Gastroesophageal sphincter (tissue), 4 donors: ENCODE results near the gene ITGAX. TPM values are rescaled to one million over a fixed set of nuclear protein-coding genes. Genes with fewer than 3 reads are reported as not detected.

ENCODE experiments used
- ATAC-seq: fragments of 150-250 bp; one replicate; pipeline ENCODE4 v1.9.1; 2016; ENCODE audit warnings: mild to moderate bottlenecking, moderate library complexity
- H3K27ac ChIP-seq, 4 donors: fragments of 200-600 bp; sonication (generic) in 3 of 4; 1 replicate in 3 of 4; 2 replicates in 1 of 4; pipeline ENCODE4 v1.5.1; 2016 to 2019
- H3K27me3 ChIP-seq: fragments of 200-600 bp; sonication (generic); one replicate; pipeline ENCODE4 v1.5.1; 2019
- H3K36me3 ChIP-seq, 2 donors: fragments of 200-600 bp; sonication (generic); one replicate each; pipeline ENCODE4 v1.5.1; 2019; ENCODE audit warnings: control low read depth in 1 of 2
- H3K4me1 ChIP-seq, 3 donors: fragments of 200-600 bp; sonication (generic); 1 replicate in 2 of 3; 2 replicates in 1 of 3; pipeline ENCODE4 v1.5.1; 2016 to 2019; ENCODE audit warnings: control low read depth in 2 of 3
- H3K4me3 ChIP-seq, 2 donors: fragments of 200-600 bp; sonication (generic); one replicate each; pipeline ENCODE4 v1.5.1; 2019; ENCODE audit warnings: mild to moderate bottlenecking in 1 of 2, moderate library complexity in 1 of 2
- H3K9me3 ChIP-seq, 3 donors: fragments of 200-600 bp; sonication (generic); one replicate each; pipeline ENCODE4 v1.5.1; 2017 to 2019; ENCODE audit warnings: control low read depth in 2 of 3
- CTCF ChIP-seq, 4 experiments: fragments of 200-600 bp in 2 of 4; fragments of 450-650 bp in 2 of 4; sonication (generic) in 1 of 4; IDR thresholded peaks; one replicate each; pipeline ENCODE4 v1.5.1; 2017 to 2019; ENCODE audit warnings: antibody characterized with exemption in 4 of 4, mild to moderate bottlenecking in 2 of 4, moderate library complexity in 2 of 4
- EP300 ChIP-seq: sonication (generic); formaldehyde crosslinking; IDR thresholded peaks from one replicate; pipeline ENCODE4 v1.6.1; 2017; ENCODE audit warnings: antibody characterized with exemption, mild to moderate bottlenecking
- POLR2A ChIP-seq, 2 donors: fragments of 450-650 bp; IDR thresholded peaks; one replicate each; pipeline ENCODE4 v1.6.1; 2017; ENCODE audit warnings: antibody characterized with exemption in 2 of 2, mild to moderate bottlenecking in 2 of 2, moderate library complexity in 1 of 2
- POLR2AphosphoS5 ChIP-seq: sonication (generic); formaldehyde crosslinking; IDR thresholded peaks from one replicate; pipeline ENCODE4 v1.6.1; 2017; ENCODE audit warnings: antibody characterized with exemption
- WGBS, 2 donors: methylation state at CpG; one replicate each; pipeline ENCODE4 v1.1.5; 2018; ENCODE audit warnings: low coverage in 1 of 2; 5-methylcytosine and 5-hydroxymethylcytosine counted together
- total RNA-seq, 4 donors: library from RNA; depleted of rRNA; stranded (reverse); fragments of >200 nt; gene quantifications; one replicate each; pipeline ENCODE4 v1.1.0, GENCODE V29; 2016

Gene ITGAX
- total RNA-seq, 4 donors from 2014 or later = 1.2 to 7.5 (median 2.4) TPM

GRCh38 chr16:31361201-31362110 is 6.5 kb downstream of the ITGAX start:
- ATAC-seq = no peak
- TF ChIP-seq CTCF (IDR thresholded peaks at IDR 0.05) (no peak), EP300 (no peak), POLR2AphosphoS5 (no peak), POLR2A (IDR thresholded peaks at IDR 0.05) (no peak)

GRCh38 chr16:31362476-31363405 is 7.8 kb downstream of the ITGAX start:
- Histone ChIP-seq H3K27me3 (peaks cover 31% of the 10 kb centered on the region), H3K27ac (no peak overlapping the region), H3K36me3 (no peaks in the 10 kb centered on the region), H3K9me3 (no peaks in the 10 kb centered on the region), H3K4me1 (no peaks in the 10 kb centered on the region), H3K4me3 (no peak overlapping the region)
- ATAC-seq = no peak
- WGBS, 2 donors = no CpG with 5 or more reads among the region's 26 CpGs
- TF ChIP-seq POLR2A (IDR thresholded peaks at IDR 0.05) (no peak), POLR2AphosphoS5 (no peak), CTCF (IDR thresholded peaks at IDR 0.05) (no peak), EP300 (no peak)

More at GRCh38 chr16:31361201-31362110, 6.5 kb downstream of the ITGAX start:
- H3K4me1 ChIP-seq = no peaks in the 10 kb centered on the region
- H3K36me3 ChIP-seq = no peaks in the 10 kb centered on the region
- H3K4me3 ChIP-seq = no peak overlapping the region
- WGBS, 2 donors = 65 to 89% methylated on average over 2 to 6 of the region's 28 CpGs
- no peaks in the 10 kb centered on the region for H3K9me3 ChIP-seq
- H3K27me3 ChIP-seq = peaks cover 40% of the 10 kb centered on the region
- no peak overlapping the region for H3K27ac ChIP-seq

- H3K4me1 ChIP-seq = no peaks in the 10 kb centered on the region
- TF ChIP-seq POLR2A (IDR thresholded peaks at IDR 0.05) (no peak), POLR2AphosphoS5 (no peak), CTCF (IDR thresholded peaks at IDR 0.05) (no peak), EP300 (no peak)
- ATAC-seq = no peak
Observed at GRCh38 chr16:31363721-31364120, 8.7 kb downstream of the ITGAX start.

GRCh38 chr16:31364421-31364820 is 9.4 kb downstream of the ITGAX start:
- TF ChIP-seq POLR2A (IDR thresholded peaks at IDR 0.05) = no peak
- no peak for TF ChIP-seq POLR2AphosphoS5
- no peak for TF ChIP-seq CTCF (IDR thresholded peaks at IDR 0.05)
- TF ChIP-seq EP300 = no peak
- H3K27me3 ChIP-seq = peaks cover 31% of the 10 kb centered on the region
- no peak overlapping the region for H3K27ac ChIP-seq
- H3K4me1 ChIP-seq = no peaks in the 10 kb centered on the region
- H3K36me3 ChIP-seq = no peaks in the 10 kb centered on the region
- 72 to 75% methylated on average over 3 to 5 of the region's 6 CpGs for WGBS, 2 donors
- H3K4me3 ChIP-seq = no peak overlapping the region
- H3K9me3 ChIP-seq = no peaks in the 10 kb centered on the region
- ATAC-seq = no peak

More at GRCh38 chr16:31363721-31364120, 8.7 kb downstream of the ITGAX start:
- H3K4me3 ChIP-seq = no peak overlapping the region
- H3K27ac ChIP-seq = no peak overlapping the region
- H3K36me3 ChIP-seq = no peaks in the 10 kb centered on the region
- no peaks in the 10 kb centered on the region for H3K9me3 ChIP-seq
- peaks cover 31% of the 10 kb centered on the region for H3K27me3 ChIP-seq
- 89% methylated on average over 5 of the region's 8 CpGs; no CpG with 5 or more reads in 1 of the 2 donors for whole genome bisulfite sequencing, 2 donors
